ENCODE measurements around the gene TEX14.

The TEX14 gene

GRCh38 chr17:58574025-58574424 is 117.8 kb downstream of the TEX14 start:
- in situ Hi-C loops (cut with MboI; ENCODE audit: low sequenced_read_pairs, unreplicated experiment), result no loop called here
- DNase-seq (ENCODE audit: low spot score), result no peak
- no peak for TF ChIP-seq CTCF (IDR thresholded peaks at IDR 0.05; ENCODE audit: borderline replicate concordance, control extremely low read depth, extremely low read depth, insufficient read depth, missing control alignments)

GRCh38 chr17:58572846-58573245 is 119.0 kb downstream of the TEX14 start:
- in situ Hi-C loops (cut with MboI; ENCODE audit: low sequenced_read_pairs, unreplicated experiment), result no loop called here
- DNase-seq (ENCODE audit: low spot score), result no peak
- TF ChIP-seq CTCF (IDR thresholded peaks at IDR 0.05; ENCODE audit: borderline replicate concordance, control extremely low read depth, extremely low read depth, insufficient read depth, missing control alignments), result no peak

- in situ Hi-C loops (cut with MboI; ENCODE audit: low sequenced_read_pairs, unreplicated experiment), result no loop called here
- DNase-seq (ENCODE audit: low spot score), result no peak
- TF ChIP-seq CTCF (IDR thresholded peaks at IDR 0.05; ENCODE audit: borderline replicate concordance, control extremely low read depth, extremely low read depth, insufficient read depth, missing control alignments), result no peak
Observed at GRCh38 chr17:58570758-58571157, 121.1 kb downstream of the TEX14 start.

- in situ Hi-C loops (cut with MboI; ENCODE audit: low sequenced_read_pairs, unreplicated experiment), result no loop called here
- no peak for TF ChIP-seq CTCF (IDR thresholded peaks at IDR 0.05; ENCODE audit: borderline replicate concordance, control extremely low read depth, extremely low read depth, insufficient read depth, missing control alignments)
- DNase-seq (ENCODE audit: low spot score), result no peak
Observed at GRCh38 chr17:58569196-58569595, 122.6 kb downstream of the TEX14 start.

- in situ Hi-C loops (cut with MboI; ENCODE audit: low sequenced_read_pairs, unreplicated experiment), result no loop called here
Observed at GRCh38 chr17:58568044-58568799, 123.6 kb downstream of the TEX14 start.

More at GRCh38 chr17:58568044-58568799, 123.6 kb downstream of the TEX14 start:
- no peak for TF ChIP-seq CTCF (IDR thresholded peaks at IDR 0.05; ENCODE audit: borderline replicate concordance, control extremely low read depth, extremely low read depth, insufficient read depth, missing control alignments)
- DNase-seq (ENCODE audit: low spot score), result no peak

Data from GM13976 (cell line).